Endothelial cell of hepatic sinusoid (primary cell): ENCODE results near the gene AOX1.
"Not testable (repeated sequence)": the region's sequence is repeated elsewhere in the genome, so short reads cannot be mapped to it uniquely, and the experiment has no call there.

ENCODE experiments used
- in situ Hi-C: cut with HindIII; loops from 2 replicates; pipeline ENCODE4 v1.10.0; 2017; ENCODE audit warnings: low sequenced_read_pairs

The AOX1 gene

DNA sequence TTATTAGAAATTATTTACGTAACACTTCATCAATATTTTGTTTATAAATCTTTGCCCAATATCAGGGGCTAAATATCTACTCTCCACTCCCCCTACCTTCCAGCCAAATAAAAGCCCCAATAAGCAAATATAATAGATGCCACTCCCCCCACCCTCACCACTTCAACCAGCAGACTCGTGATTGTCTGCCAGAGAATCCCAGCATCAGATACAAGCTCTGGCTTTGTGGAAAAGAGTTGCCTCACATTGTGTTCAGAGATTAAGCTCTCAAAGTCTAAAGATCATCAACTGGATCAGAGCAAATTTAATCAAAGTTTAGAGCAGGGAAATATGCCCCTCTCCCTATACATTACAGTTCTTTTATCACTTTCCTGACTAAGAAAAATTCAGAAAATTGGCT is 39.5 kb downstream of the AOX1 start:
- in situ Hi-C loops = no loop called here

DNA sequence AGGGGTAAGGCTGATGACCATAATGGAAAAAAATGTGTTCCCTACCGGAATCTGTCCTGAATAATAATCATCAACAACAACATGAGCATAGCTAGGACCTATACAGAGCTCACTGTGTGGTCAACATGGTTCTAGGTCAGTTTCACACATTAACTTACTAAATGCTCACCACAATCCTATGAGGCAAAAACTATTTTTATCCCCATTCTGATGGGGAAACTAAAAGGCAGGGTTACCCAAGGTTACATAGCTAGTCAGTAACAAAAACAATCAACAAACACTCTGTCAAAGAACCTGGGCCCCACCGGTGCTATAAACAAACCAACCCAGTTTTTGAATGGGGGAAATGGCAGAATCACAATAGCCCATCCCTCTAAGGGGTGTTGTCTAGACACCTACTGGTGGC is 40.1 kb downstream of the AOX1 start:
- in situ Hi-C loops = no loop called here

DNA sequence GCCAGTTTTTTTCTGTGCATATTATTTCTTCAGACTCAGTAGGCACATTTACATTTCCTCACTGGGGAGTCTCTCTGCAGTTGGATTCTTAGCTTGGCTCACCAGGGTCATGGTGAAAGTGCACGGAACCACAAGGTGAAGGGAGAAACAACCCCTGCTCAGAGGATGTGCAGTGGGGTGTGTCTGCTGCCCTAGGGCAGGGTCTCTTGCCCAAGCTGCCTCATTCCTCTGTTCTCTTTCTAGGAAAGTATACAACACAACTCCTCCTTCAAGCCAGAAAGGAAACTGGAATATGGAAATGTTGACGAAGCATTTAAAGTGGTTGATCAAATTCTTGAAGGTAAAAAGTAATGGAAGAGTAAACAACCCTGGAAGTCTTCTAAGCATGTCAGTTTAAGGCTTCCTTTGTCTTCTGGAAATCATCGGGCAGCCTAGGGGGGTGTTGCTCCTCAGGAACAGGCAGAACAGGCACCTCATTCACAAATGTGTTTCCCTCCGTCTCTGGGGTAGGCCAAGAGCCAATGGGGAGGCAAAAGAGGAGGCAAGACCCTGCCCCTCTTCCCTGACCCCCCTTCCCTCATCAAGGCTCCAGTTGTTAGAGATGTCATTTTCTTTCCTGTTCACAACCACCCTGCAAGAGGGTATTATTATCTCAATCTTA is 41.4 kb downstream of the AOX1 start:
- in situ Hi-C loops = no loop called here

DNA sequence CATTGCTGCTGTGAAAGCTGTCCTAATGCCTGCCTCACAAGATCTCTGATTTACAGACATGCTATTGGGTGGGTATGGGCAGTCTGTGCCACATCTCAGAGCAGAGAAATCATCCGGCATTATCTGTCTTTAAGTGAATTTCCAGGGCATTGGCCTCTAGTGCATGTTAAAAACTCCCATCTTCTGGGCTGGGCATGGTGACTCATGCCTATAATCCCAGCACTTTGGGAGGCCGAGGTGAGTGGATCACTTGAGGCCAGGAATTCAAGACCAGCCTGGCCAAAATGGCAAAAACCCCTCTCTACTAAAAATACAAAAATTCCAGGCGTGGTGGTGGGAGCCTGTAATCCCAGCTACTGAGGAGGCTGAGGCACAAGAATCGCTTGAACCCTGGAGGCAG is 42.6 kb downstream of the AOX1 start:
- in situ Hi-C loops = not testable (repeated sequence)

DNA sequence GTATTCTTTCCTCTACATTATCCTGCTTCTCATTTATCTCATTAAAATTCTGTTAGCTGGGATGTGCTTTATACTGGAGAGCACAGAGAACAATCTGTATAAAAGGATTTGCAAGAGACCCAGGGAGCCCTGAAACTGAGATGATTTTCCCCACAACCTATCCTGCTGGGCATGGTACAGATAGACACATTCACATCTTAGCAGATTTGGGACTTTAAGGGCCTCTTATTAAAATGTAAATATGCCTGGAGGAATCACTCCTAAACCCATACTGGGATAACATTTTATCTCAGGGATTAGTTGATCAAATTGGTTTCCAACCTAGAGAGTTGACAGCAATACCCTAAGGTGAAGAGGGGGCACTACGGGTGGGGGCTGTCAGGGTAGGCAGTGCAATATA is 45.5 kb downstream of the AOX1 start:
- in situ Hi-C loops = no loop called here

DNA sequence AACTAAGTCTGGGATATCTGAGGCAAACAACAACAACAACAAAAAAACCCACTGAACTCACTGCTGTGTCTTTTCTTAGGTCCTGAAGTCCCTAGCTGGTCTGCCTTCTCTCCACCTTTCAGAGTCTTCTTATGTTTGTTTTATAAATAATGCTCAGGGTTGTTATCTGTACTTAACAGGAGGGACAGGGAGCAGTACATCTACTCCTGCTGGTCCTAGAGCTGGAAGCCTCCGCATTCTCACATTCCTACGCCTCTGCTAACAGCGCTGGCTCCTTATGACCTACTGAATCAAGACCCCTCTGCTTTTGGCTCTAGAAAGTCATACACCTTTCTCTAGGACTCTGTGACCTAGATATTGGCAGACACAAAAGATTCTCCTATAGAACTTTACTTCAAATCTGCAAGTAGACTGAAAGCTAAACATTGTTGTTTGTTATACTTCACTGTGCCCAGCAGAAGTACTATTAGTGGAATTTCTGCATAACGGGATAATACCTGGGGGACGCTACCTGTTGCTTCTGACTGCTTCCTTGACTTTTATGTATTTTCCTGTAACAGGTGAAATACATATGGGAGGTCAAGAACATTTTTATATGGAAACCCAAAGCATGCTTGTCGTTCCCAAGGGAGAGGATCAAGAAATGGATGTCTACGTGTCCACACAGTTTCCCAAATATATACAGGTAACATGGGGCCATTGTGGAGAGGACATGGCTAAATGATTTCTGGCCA is 48.6 kb downstream of the AOX1 start:
- in situ Hi-C loops = no loop called here

DNA sequence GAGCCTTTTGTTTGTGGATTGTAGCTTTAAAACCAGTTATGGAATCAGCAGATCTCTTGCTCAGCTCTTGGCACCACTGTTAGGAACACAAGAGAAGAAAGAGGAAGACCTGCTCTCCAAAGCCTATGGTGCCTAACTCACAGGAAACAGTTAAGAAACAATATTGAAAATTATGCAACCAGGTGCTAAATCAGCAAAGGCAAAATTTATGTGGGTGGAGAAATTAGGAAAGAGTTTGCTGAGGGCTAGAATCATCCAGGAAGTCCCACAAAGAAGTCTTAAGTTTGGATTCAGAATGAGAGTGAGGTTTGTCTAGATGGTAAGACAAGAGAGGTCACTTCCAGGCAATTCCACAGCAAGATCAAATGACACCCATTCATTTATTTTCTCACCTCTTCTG is 49.4 kb downstream of the AOX1 start:
- in situ Hi-C loops = no loop called here

DNA sequence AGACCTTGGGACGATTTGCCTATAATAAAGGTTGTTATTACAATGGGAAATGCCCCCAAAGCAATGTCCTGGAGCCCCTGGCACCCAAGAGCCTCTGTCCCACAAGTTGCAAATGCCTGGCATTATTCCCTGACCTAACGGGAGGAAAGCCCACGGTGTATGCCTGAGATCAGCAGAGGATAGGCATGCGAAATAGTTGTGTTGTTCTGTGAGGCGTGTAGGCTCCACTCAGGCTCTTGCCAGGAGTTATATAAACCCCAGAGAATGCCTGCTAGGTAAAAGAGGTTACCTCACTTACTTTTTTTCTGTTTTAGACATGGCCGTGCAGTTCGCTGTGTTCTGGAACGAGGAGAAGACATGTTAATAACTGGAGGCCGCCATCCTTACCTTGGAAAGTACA is 52.1 kb downstream of the AOX1 start:
- in situ Hi-C loops = no loop called here

DNA sequence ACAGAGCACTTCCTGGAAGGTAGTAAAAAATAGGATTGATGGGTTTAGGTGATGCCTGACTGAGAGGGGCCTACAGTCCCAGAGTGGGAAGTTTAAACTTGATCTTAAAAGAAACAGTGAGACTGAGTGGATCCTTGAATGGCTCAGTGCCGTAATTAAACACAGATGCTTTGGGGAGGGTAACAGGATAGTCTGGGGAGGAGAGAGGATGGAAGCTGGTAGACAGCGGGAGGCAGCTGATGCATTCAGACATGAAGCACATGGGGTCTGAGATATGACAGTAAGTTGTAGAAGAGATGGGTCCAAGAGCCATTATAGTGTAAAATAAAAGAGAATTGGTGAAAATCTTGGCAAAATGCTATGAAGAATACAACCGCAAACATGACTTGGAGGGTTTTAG is 54.4 kb downstream of the AOX1 start:
- in situ Hi-C loops = no loop called here

DNA sequence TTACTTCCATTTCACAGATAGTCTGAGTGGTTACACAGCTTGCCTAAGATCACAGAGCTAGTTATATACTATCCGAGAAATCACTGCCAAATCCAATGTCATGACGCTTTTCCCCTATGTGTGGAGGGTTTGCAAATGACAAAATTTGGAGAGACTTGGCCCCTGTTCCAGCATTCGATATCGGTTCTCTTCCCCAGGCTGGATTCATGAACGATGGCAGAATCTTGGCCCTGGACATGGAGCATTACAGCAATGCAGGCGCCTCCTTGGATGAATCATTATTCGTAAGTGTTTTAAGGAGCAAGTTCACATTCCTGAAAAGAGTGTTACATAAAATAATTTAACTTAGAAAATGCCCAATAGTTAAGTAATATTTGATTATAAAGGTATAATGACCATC is 55.1 kb downstream of the AOX1 start:
- in situ Hi-C loops = no loop called here

DNA sequence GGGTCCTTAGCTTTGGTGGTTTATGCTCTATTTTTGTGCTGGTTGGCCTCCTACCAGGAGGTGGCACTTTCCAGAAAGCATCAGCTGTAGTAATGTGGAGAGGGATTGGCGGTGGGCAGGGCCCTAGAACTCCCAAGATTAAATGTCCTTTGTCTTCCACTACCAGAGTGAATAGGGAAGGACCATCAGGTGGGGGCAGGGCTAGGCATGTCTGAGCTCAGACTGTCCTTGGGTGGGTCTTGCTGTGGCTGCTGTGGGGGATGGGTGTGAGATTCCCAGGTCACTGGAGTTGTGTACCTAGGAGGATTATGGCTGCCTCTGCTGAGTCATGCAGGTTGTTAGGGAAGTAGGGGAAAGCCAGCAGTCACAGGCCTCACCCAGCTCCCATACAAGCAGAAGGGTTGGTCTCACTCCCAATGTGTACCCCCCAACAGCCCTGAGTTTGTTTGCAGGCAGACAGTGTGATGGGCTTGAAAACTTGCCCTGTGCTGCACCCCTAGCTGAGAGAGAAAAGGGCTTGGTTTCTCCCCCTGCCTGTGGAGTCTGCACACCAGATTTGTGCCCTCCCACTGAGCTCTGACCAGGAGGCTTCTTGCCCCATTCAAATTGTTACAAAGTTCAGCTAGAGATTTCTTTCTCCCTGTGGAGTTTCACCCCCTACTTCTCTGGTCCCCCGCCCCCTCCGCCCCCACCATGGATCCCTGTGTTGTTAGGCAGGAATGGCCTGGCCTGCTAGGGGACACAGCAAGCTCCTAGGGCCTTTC is 62.9 kb downstream of the AOX1 start:
- in situ Hi-C loops = not testable (repeated sequence)

DNA sequence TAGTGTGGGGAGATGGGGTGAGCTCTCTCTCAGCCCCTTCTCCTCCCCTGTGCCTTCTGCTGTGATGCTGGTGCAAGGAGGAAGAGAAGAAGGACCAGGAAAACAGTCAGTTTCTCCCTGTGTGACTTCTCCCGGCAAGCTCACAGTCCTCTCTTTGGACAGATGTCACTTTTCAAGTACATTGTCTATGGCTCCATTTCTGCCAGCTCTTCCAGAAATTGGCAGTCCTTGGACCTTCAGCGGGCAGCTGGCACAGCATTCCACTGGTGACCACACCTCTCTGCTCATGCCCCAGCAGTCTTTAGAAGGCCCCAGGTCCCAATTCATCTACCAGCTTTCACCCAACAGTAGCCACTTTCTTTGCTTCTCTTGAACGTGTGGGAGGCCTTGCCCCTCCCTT is 63.9 kb downstream of the AOX1 start:
- in situ Hi-C loops = loop anchor here (5.0 kb wide), 1 partner anchor 67 kb away; no protein-coding TSS in a partner anchor

DNA sequence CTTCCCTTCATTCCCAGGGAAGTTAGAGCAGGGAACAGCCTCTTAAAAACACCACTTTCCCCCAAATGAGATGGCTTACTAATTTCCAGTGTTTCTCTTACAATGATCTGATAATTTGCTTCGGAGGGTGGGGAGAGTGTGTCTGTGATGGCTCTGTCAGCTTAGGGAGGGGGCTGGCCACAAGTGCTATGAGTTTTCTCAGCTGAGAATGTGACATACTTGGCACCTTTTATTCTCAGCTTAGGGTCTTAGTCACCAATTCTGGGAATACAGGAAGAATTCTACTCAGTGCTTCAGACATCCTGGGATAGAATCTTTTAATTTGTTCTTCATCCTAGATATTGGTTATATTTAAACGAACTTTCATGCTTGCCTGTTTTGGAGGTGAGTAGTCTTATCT is 64.4 kb downstream of the AOX1 start:
- in situ Hi-C loops = loop anchor here (5.0 kb wide), 1 partner anchor 68 kb away; no protein-coding TSS in a partner anchor

DNA sequence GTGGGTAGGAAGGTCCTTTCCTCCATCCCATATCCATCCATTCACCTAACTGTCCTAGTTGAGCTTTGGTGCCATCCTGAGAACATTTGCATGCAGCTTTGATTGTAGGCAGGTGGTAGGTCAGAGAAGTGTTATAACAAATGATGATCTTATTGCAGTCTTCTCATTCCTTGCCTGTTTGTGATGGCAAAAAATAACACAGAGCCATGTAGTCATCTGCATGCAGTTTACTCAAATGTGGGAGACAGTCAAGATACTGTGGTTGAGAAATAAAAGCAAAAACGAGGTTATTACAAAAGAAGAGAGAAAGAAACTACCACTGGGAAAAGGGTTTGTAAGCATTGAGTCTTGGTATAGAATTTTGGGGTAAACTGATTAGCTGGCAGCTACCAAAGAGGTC is 66.3 kb downstream of the AOX1 start:
- in situ Hi-C loops = loop anchor here (5.0 kb wide), 1 partner anchor 70 kb away; no protein-coding TSS in a partner anchor

DNA sequence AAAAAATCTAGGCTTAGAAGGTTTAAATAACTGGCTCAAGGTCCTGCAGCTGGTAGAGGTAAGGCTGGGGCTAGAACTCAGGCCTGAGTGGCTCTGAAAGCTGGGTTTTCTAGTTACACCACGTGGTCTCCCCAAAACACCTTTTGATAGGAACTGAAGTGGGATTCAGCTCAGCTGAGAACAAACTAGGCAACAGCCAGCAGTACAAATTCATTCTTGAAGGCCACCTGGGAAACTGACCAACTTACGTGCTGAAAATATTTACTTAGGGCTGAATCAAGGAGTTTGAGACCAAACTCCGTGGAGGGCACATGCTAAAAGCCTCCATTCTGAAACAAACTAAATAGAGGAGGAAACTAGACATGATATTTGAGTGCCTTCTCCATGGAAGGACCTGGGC is 67.2 kb downstream of the AOX1 start:
- in situ Hi-C loops = loop anchor here (5.0 kb wide), 1 partner anchor 71 kb away; no protein-coding TSS in a partner anchor

DNA sequence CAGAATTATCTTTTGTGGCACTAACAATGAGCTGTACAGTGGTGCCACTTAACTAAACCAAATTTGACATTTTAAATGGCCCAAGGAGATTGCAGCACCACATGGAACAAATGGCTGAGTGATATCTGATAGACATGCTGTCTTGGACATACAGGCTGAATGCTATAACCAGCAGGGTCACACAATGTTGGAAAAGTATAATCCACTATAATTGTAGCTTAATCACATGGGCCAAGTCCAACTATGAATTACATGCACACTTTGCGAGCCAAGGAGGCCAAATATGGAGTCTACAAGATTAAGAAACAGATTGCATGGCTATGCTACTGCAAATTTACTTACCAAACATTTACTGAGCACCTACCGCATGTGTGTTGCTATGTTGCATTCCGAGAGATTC is 69.0 kb downstream of the AOX1 start:
- in situ Hi-C loops = loop anchor here (5.0 kb wide), 1 partner anchor 73 kb away; no protein-coding TSS in a partner anchor

DNA sequence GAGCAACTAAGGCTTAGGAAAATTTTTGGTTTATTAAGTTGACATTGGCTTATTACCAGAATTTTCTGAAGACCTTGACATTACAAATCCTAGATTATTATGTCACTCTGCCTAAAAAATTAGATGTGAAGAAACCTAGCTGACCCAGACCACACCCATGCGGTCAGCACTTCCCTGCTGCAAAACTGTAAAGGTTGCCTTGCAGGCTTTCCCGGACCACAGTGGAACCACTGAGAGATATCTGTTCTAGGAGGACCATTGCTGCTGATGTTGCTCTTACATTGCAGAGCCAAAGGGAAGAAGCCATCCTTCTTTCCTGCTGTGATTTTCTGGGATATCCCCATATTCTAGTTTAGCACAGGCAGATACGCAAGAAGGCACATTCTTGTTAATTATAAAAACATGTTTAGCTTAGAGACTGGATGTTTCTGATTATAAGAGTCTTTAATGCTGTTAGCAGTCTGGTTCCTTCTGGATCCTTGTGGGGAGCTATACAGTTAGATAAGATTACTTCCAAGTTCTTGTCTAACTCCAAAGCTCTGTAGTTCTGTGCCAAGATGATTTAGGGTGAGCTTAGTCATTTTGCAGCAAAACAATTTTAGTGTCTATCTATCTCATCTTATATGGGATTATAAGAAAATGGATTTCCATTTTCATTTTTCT is 70.2 kb downstream of the AOX1 start:
- in situ Hi-C loops = no loop called here

DNA sequence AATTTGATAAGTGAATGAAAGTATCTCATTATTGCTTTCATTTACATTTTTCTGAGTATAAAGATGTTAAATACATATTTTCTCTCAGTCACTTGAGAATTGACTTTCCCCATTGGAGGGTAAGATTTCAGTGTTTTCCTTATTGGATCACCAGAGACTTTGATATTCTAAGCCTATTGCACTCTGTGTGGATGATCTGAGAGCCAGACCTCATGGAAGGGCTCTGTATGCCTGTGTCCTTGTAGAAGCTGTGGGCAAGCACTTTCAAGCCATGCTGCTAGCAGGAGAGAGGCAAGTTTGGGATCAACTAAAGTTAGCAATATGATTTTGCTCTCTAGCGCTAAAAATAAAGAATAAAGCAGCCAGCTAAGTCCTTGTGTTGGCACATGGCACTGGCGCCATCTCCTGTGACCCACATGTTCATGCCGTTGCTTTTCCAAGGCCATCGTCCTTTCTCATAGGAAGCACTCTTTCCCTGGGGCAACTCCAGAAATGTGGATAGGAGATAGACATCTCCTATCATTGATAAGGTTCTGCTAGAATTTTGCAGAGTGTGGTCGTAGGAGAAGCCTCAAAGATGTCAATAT is 72.6 kb downstream of the AOX1 start:
- in situ Hi-C loops = no loop called here

DNA sequence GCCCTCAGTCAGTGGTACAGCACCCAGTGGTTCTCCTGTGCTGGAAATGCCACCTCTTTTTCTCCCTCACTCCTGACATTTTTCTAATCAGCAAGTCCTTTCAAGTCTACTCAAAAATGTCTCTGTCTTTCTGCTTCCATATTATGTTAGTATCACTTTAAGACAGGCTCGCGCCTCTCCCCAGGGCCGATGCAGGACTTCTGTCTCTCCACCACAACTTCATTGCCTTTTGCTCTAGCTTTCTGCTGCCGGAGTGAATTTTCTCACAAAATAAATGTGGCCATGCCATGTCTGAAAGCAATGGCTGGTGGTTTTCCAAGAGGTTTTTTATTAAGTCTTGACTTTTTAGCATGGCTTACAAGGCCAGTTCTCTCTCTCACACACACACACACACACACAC is 73.6 kb downstream of the AOX1 start:
- in situ Hi-C loops = no loop called here

DNA sequence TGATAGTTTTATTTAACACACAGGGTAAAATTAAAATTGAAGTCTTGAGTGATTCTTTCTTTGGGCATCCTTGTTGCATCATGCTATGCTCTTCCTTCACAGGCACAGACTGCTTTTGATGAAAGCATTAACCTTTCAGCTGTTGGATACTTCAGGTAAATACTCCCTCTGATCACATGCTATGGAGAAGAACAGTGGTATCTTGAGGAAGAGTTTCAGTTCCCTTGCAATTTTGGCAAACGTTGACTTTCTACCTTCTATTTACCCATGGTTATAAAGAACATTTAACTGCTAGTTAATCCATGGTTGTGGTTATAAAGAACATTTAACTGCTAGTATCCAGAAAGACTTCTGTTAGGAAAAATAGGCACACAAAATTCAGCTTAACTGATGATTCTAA is 75.7 kb downstream of the AOX1 start:
- in situ Hi-C loops = no loop called here

DNA sequence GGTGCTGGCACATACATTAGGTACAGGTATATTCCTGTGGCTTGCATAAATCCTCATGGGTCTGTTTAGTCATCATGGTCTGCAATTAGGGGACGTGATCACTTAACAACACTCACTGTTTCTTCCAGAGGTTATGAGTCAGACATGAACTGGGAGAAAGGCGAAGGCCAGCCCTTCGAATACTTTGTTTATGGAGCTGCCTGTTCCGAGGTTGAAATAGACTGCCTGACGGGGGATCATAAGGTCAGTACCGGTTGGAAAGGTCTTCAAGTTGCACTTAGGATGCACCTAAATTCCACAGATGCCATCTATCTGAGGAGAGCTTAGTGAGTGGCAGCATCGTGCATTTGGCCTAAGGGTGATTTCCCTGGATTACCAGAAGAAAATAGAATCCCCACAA is 76.9 kb downstream of the AOX1 start:
- in situ Hi-C loops = no loop called here
